K562 (cell line): Measurements from ENCODE around the gene RSF1. TPM values are rescaled to one million over a fixed set of nuclear protein-coding genes. Genes with fewer than 3 reads are reported as not detected.
A peak's percentile ranks its signal among the peaks of the same experiment; 100 is the strongest.

Experiments used
- CCNT2 ChIP-seq: IDR thresholded peaks from 2 replicates; pipeline ENCODE4 v1.6.1; 2011; ENCODE audit warnings: borderline replicate concordance, low read depth, mild to moderate bottlenecking, moderate library complexity, mixed read lengths, low read length; ENCODE audit not compliant: insufficient read length; ENCODE audit errors: extremely low read depth
- CREM ChIP-seq: IDR thresholded peaks from 2 replicates; pipeline ENCODE4 v1.6.1; 2014; ENCODE audit warnings: antibody characterized with exemption, low read depth
- PCBP1 ChIP-seq: fragments of 200-400 bp; formaldehyde crosslinking; IDR thresholded peaks from 2 replicates; pipeline ENCODE4 v1.6.1; 2018; ENCODE audit warnings: mild to moderate bottlenecking, low read depth, low read length; ENCODE audit not compliant: poor library complexity, severe bottlenecking
- RBM25 ChIP-seq: fragments of 200-400 bp; formaldehyde crosslinking; IDR thresholded peaks from 2 replicates; pipeline ENCODE4 v1.6.1; 2018; ENCODE audit warnings: low read length, low read depth, moderate library complexity; ENCODE audit not compliant: severe bottlenecking
- TEAD2 ChIP-seq: fragments of 450-650 bp; IDR thresholded peaks from 2 replicates; pipeline ENCODE4 v1.6.1; 2016; ENCODE audit warnings: missing genetic modification characterization, control low read depth, missing compliant biosample characterization
- ZBTB40 ChIP-seq, 2 experiments: fragments of 450-650 bp in 1 of 2; sonication (generic) in 1 of 2; formaldehyde crosslinking in 1 of 2; IDR thresholded peaks; 2 replicates each; pipeline versions ENCODE4 v1.7.1 to v1.9.0; 2016 to 2022; ENCODE audit warnings: inconsistent platforms in 1 of 2, mild to moderate bottlenecking in 1 of 2, missing genetic modification reagents in 1 of 2
- polyA plus RNA-seq, 8 experiments: library from polyadenylated mRNA; depleted of rRNA in 4 of 8; stranded (reverse) in 5 of 8; unstranded in 3 of 8; fragments of >200 nt; fragmentation: Nextera tagmentation in 2 of 8; fragmentation: Illumina TruSeq in 1 of 8; extraction: Ambion mirVana in 2 of 8; extraction: Trizol in 1 of 8; gene quantifications; 2 replicates each; pipeline versions ENCODE4 v1.2.1 to v1.2.3, GENCODE V29; 2011 to 2014; ENCODE audit warnings: inconsistent platforms in 1 of 8, missing spikeins in 1 of 8
- total RNA-seq, 7 experiments: library from RNA; depleted of rRNA in 6 of 7; stranded (reverse); fragments of >200 nt in 6 of 7; fragmentation: Illumina TruSeq in 2 of 7; extraction: Trizol in 2 of 7; gene quantifications; 2 replicates each; pipeline versions ENCODE4 v1.2.1 to v1.2.3, GENCODE V29; 2011 to 2021; ENCODE audit warnings: low replicate concordance in 1 of 7
- TF ChIP-seq, protein P1 (sequence below), 2 experiments: fragments of 450-650 bp; IDR thresholded peaks; 2 replicates each; pipeline ENCODE4 v1.6.1; 2016

Gene RSF1
- total and polyA plus RNA-seq, 9 of the 15 experiments (the other 6 are each of a cell fraction or from before 2014, with no cell fraction given) = 9.7 to 63.6 (median 42.8) TPM

GRCh38 chr11:77779935-77780334 is 40.6 kb downstream of the RSF1 start (continued):
- TF ChIP-seq ZBTB40 (IDR thresholded peaks at IDR 0.05) (no peak), ZBTB40 (CRISPR knock-in tag; IDR thresholded peaks at IDR 0.05) (no peak), PCBP1 (no peak), TEAD2 (tag) (peak; percentile 93), CREM (no peak), RBM25 (no peak), CCNT2 (no peak)
- TF ChIP-seq, protein P1, sequence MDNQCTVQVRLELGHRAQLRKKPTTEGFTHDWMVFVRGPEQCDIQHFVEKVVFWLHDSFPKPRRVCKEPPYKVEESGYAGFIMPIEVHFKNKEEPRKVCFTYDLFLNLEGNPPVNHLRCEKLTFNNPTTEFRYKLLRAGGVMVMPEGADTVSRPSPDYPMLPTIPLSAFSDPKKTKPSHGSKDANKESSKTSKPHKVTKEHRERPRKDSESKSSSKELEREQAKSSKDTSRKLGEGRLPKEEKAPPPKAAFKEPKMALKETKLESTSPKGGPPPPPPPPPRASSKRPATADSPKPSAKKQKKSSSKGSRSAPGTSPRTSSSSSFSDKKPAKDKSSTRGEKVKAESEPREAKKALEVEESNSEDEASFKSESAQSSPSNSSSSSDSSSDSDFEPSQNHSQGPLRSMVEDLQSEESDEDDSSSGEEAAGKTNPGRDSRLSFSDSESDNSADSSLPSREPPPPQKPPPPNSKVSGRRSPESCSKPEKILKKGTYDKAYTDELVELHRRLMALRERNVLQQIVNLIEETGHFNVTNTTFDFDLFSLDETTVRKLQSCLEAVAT (IDR thresholded peaks at IDR 0.05) = peak in 1 of 2 experiments; percentile 46; a peak in 1 of 4 replicates
